PC-9 (cell line): ENCODE results near the gene KIAA2012.

Experiments
- CTCF ChIP-seq: fragments of 200-600 bp; sonication (generic); conservative IDR thresholded peaks from 2 replicates; pipeline ENCODE4 v1.6.1; 2017; ENCODE audit warnings: mixed run types, antibody characterized with exemption, mild to moderate bottlenecking, moderate library complexity
- EZH2 ChIP-seq: fragments of 200-600 bp; sonication (generic); IDR thresholded peaks from 2 replicates; pipeline ENCODE4 v1.8.0; 2017; ENCODE audit warnings: antibody characterized with exemption, low read depth

- TF ChIP-seq EZH2 (no peak), CTCF (no peak)
Measured at GRCh38 chr2:202193881-202194353, 120.9 kb downstream of the KIAA2012 start.
